Stimulated activated CD8-positive, alpha-beta memory T cell treated with anti-CD3 and anti-CD28 coated beads, Interleukin-12 subunit alpha, Interleukin-12 subunit beta, amount 100 ng/mL, for 1 hour (primary cell): Measurements from ENCODE around the gene PPP1R2C.

Source experiments
- DNase-seq: peaks from one replicate; pipeline ENCODE4 v3.0.0-alpha.2; 2020; ENCODE audit warnings: low read depth

The PPP1R2C gene

DNA sequence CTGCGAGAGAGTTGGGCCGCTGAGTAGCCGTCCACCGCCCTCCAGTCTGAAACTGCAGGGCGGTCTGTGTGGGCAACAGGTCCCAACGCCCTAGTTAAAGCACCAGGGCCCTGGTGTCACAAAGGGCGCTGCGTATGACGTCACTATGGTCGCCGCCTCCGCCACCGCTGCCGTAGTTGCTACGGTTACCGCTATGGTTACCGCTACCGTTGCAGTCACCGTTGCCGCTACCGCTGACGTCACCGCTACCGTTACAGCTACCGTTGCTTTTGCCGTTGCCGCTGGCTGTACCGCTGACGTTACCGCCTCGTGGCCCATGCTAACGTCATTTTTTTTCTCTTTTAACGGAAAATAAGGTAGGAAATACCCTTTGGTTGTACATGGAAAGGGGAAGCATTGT, at the start of gene PPP1R2C:
PPP1R2C (minus strand) TSS at position 68 of the 400 bp plus-strand sequence. CDS start 84 bp downstream, outside the sequence.
- no peak for DNase-seq

DNA sequence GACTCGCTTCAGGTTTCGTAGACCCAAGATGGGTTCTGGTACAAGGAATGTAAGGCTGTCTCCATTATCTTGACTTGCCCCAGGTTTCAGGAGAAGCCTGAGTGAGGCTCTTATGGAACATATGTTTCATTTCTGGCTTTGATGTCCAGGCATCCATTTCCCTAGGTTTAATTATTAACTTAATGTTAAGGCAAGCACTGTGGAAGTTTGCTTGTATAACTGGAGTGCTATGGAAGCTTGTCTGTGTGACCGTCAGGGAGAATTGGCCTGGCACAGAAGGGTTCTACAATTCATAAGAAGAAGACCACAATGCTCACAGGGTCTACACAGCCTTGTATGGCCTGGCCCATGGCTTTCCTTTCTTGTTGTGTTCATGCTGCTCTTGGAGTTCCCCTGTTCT, 47.2 kb upstream of the PPP1R2C start:
- no peak for DNase-seq

DNA sequence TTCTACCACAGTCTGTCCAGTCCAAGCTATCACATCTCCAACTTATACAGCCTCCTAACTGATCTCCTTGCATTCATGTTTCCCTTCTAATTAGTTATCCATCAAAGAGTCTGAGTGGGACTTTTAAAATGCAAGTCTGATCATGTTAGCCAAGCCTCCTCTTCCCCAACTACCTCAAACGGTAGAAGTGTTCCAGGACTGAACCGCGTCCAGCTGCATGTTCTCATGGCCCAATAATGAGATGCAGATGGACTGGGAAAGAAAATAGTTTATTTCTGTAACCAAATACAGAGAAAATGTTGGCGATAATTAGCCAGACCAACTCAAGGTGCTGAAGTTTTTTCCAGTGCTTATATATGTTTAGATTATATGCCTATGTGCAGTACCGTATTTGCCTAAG, 46.6 kb upstream of the PPP1R2C start:
- DNase-seq: no peak

DNA sequence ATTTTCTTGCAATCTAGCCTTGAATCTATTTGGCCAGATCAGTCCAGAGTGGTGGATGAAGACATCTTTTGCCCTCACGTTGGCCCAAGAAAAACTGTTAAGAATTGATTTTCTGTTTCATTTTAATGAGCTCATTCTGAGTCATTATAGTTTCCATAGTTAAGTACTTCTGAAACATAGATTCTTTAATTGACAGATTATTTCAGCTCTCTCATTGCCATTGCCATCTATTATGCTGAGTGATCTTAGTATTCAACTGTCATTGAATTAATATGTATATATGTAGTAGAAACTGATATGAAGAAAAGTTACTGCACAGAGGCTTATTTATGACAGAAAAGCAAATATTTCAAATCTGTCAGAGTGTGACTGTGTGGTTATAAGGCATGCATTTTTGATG, 45.5 kb upstream of the PPP1R2C start:
- DNase-seq: no peak

DNA sequence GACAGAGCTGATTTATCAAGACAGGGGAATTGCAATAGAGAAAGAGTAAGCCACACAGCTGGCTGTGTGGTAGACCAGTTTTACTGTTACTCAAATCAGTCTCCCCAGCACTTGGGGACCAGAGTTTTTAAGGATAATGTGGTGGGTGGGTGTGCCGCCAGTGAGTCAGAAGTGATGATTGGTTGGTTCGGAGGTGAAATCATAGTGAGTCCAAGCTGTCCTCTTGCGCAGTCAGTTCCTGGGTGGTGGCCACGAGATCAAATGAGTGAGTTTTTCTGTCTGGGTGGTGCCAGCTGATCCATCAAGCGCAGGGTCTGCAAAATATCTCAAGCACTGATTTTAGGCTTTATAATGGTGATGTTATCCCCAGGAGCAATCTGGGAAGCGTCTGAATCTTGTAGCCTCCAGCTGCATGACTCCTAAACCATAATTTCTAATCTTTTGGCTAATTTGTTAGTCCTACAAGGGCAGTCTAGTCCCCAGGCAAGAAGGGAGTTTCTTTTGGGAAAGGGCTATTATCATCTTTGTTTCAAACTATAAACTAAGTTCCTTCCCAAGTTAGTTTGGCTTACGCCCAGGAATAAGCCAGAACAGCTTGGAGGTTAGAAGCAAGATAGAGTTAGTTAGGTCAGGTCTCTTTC, 44.0 kb upstream of the PPP1R2C start:
- no peak for DNase-seq

DNA sequence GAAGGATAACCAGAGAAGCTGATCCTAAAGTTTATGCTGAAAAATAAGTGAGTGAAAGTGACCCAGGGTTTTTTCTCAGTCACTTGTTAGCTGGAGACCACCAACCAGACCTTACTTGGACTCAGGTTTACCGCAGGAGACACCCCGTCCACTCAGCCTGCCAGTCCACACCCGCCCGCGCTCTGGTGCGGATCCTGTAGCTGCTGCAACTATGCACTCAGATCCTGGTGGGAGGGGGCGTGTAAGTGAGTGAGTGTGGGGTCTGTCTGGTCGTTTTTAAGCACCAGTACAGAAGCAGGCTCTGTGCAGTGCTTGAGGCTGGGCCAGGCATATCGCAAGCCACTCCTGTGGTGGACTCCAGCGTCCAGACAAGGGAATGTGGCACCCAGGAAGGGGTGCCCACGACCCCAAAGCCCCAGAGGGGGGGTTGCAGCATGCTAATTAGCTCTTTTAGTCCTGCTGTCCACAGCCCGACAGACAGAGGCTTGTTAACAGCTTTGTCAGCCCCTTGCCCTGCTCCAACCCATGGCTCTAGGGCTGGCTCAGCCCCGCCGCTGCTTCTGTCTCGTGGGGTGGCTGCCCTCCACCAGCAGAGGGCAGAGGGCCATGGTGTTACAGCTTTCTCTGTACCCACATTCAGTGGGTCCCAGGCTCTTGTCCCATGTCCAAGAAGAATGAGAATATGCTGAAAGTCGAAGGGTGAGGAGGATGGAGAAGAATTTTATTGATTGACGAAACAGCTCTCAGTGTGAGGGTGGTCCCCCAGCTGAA, 40.4 kb upstream of the PPP1R2C start:
- no peak for DNase-seq

DNA sequence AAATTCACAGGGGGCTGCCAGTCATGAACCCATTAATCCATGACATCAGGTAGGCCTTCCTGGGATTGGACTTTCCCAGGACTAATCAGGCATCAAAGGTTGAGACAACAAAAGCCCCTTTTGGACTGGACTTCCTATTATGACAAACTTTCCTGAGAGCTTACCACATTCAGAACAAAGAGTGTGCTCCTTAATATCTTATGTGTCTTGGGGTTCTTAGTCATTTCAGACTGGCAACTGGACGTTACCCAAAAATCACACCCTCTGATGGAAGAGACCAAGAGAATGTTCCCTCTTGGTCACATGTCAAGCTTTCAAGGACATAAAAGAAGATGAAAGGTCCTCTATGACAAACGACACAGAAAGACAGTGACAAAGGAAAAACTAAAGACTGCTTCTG, 31.6 kb upstream of the PPP1R2C start:
- DNase-seq: no peak

DNA sequence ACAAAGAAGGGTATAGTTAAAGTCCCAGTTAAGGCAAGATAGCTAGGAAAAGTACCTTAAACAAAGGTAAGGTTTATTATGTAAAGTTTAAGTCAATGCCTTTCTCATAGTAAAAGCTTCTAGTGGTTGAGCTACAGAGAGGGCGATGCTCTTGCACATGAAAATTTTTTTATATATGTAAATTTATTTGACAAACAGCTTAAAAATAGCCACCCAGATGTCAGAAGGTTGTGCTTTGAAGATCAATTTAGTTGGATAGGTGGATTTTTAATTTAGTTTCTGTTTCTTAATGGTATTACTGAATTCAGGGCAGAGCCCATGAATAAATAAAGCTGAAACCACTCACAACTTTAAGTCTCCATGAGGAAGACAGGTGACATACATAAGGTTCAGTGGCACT, 29.4 kb upstream of the PPP1R2C start:
- no peak for DNase-seq

DNA sequence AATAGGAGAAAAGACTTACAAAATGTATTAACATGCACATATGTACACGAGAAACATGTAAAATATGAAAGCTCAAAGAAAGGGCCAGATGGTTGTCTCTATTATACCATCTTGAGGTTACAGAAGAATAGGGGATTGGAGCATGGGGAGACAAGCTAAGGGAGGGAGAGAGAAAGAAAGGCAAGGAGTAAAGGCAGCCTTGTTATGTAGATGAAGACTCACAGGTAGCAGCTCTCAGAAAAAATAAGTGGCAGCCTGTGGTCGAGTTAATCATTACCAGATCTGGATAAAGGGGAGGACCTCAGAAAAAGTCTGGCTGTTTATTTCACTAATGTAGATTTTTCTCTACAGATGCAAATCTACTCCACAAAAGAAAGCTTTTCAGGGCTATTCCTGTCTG, 26.6 kb upstream of the PPP1R2C start:
- DNase-seq: no peak

DNA sequence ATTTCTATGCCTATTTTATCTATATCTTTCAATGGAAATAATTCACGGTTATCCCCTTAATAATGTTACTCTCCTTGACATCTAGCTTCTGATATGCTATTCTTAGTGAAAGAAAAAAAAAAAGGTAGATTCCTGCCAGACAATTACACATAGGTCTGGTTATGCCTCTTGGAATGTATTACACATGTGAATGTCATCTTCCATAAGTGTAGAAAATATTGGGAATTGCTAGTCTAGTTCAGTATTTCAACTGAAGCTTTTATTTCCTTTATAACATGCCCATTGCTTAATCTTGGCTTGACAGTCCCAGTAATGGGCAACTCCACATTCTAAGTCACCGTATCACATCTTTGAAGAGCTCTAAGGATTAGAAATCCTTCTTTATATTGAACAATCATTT, 25.4 kb upstream of the PPP1R2C start:
- DNase-seq: no peak

DNA sequence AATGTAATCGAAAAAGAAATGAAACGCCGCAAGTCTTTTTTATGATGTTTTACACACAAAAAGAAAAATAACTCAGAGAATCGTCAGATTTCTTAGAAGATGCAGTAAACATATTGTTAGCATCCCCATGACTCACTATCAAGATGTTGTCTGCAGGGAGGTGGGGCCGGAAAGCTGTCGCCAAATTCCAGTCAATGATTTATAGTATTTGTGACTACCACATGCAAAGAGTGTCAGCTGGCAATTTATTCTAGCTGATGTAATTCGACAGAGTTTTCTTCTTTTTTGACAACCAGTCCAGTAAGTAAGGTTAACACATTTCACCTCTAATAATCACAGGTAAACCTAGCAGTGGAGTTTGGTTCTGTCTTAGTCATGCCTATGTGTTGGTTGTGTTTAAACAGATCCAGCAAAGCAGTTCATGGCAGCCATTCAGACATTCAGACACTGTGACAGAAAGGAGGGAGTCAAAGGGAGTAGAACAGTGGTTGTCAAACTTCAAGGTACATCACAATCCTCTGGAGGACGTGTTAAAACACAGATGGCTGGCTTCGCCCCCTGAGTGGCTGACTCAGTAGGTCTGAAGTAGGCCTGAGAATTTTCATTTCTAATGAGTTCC, 19.8 kb upstream of the PPP1R2C start:
- no peak for DNase-seq

DNA sequence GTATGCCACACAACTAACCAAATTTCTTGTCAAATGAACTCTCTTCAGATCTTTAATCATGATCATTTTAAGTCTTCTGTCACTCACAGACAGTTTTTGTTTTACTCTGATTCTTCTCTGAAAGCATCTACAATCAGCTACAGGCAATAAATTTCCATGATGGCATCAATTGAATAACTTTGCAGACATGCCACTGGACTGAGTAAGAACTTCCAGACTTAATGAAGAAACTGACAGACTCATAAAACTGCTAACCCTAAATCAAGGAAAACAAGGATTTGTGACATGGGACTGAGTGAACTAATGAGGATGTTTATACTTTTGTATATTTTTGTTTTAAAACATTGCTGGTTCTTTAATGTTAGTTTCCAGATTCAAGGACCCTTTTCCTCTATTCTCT, 5.5 kb upstream of the PPP1R2C start:
- no peak for DNase-seq

DNA sequence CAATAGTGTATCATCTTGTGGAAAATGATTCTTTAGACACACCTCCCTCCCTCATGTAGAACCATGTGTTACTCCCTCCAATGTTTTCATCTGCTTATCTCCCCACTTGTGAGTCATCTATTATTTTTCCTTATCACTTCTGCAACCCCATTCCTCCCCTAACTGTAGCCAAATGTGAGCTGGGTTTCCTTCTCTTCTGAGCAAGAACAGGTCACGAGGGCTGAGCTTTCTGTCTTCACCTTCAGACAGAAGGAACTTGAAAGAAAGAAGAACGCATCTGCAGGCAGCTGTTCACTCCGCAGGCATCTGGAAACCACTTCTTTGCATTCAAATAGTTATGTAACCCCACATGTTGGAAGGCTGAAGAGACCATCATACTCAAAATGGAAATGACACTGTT, 1.8 kb downstream of the PPP1R2C start:
- DNase-seq: no peak

DNA sequence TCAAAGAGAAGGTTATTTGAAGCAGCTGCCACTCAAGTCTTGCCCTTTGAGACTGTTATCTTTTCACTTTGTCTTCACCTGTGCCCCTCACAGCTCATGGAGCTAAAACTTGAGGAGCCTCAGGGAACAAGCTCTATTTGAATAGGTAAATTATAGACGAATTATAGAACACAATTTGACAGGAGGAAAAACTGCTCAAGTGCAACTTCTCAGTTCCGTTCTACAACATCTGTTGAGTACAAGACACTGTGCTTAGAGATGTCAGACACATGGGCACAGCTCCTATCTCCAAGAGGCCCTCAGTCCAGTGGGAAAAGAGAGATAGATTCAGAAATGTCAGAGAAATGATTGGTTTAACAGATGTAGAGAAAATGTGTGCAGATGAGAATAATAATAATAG, 5.1 kb downstream of the PPP1R2C start:
- DNase-seq: no peak

DNA sequence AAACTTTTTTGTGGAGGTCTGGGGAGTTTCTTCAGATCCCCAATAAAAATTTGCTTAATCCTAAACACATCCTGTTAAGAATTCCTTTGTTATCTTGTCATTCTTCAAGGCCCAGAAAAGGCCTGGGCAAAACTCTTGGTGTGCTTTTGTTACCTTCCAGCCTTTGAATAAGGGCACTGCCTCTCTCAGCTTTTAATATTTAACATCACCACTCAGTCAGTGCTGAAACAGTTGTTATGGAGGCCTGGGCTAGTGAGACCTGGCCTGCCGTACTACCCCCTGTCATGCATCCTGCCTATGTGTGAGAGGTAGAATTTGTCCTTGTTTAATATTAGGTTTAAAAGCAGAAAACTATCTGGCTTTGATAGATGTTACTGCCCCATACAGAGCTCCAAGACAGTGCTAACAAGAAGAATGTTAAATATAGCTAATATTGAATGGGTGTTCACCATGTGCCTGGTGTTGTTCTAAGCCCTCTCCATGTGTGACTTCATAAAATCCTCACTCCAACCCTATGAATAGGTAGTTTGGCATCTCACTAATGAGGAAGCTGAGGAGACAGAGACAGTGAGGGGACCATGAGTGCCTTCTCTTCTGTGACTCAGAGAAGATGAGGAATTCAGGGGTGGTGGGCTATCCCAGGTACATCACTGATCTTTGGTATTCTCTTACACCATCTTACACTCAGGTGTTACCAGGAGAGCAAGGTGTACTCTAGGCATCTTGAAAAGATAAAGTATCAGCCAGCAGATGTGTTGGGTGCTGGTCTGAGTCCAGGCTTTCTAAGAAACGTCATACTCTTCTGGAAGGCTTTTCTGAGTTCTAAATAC, 6.2 kb downstream of the PPP1R2C start:
- DNase-seq: no peak

DNA sequence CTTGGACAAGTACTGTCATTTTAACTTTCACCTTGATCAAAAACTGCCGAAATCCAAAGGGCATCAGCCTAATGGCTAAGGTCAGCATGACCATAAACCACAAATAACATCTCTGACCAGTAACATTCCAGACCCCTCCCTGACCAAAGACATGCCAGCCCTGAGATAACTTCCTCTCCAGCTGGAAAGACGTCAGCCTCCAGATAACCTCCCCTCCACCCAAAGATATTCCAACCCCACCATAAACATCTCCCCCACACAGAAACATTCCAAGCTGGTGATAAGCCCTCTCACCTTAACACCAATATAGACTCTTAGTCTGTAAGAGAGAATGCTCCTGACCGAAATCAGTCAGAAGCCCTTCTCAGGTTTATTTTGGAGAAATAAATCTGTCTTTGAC, 7.4 kb downstream of the PPP1R2C start:
- DNase-seq: no peak

DNA sequence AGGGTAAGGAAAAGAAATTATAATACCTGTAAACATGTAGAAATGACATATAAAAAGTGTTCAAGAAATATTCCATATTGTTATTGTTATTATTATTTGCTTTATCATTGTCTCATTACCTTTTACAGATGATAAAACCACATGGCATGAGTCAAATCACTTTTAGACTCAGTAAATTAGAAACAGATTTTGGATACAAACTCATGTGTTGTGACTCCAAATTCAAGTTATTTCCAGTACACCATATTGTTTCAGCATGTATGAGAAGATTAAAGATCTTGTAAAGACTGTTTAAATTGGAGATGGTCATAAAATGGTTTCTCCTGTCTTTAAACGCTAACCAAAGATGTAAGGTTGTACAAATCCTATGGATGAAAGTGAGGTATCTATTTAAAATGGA, 18.1 kb downstream of the PPP1R2C start:
- DNase-seq: no peak

DNA sequence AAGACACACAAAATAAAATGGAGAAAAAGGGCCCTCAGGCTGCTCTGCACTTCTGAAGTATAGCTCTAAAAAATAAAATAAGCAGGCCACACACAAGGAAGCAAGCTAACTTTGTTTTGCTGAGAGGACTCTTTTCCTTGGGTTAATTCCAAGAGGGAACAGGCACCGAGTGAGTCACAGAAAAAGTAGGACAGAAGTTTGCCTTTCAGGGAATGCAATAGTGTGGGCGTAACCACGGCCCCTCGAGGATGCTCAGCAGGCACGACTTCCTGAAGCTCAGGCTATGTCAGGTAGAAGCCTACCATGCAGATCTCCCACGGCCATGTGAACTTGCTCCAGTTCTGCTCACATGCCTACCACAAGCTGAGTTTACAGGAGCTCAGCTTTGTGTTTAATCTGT, 22.1 kb downstream of the PPP1R2C start:
- DNase-seq: no peak

DNA sequence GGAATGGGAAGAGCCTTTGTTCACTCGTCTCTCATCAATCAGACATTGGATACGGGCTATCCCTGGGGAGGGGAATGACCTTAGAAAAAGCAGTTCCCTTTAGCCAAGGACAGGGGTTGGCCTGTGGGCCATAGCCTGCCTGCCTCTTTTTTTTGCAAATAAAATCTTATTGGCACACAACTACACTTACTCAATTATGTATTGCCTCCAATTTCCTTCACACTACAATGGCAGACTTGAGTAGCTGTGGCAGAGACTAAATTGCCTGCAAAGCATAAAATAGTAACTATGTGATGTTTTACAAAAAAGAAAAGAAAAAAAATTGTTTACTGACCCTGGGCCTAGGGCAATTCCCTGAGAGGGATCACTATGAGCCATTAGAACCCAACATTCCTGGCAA, 23.4 kb downstream of the PPP1R2C start:
- no peak for DNase-seq

DNA sequence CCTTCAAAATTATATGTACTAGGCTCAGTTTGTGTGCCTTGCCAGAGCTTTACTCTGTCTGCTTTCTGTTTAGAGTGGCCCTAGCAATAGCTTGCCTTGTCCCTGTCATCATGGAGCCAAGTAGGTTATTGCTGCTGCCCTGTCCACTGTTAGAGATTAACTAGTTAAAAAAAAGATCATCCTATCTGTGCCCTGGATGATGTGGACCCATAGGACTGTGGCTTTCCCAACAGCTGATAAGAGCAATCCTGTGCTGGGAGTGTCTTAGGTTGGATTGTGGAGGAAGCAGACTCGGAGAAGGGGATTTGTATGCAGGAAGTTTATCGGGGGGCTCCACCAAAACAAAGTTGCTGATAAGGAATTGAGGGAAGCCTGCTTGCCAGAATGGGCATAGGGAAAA, 23.8 kb downstream of the PPP1R2C start:
- no peak for DNase-seq

DNA sequence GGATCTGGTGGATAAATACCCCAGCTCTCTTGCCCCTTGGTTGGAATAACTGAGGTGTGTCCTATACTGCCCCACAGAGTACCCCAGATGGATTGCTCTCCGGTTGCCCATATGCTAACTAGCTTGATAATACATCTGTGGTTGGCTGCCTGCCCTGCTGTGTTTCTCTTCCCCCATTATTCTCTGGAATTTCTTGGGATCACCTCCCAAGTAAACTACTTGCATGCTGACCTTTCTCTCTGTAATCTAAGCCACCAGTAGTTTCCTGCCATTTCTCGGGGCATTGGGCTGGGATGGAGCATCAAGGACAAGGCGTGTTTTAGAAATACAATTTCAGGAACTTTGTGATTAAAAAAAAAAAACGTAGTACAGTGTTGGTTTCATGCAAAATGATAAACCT, 25.2 kb downstream of the PPP1R2C start:
- no peak for DNase-seq

DNA sequence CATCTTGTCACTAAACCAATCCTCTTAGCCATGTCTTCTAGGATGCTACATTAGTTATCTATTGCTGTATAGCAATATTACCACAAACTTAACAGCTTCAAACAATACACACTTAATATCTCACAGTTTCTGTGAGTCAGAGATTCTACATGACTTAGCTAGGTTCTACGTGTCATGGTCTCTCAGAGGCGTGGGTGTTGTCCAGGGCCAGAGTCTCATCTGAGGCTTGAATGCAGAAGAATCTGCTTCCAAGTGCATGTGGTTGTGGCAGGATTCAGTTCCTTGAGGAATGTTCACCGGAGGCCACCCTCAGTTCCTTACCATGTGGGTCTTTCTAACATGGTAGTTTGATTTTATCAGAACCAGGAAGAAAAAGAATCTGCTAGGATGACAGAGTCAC, 26.4 kb downstream of the PPP1R2C start:
- no peak for DNase-seq
